OCI-LY1 (cell line): Measurements from ENCODE around the gene SAMD13.

Experiments
- H2AFZ ChIP-seq: fragments of 200-600 bp; sonication (generic), shearing (Covaris generic); 2 replicates; pipeline ENCODE4 v1.6.0; 2014; ENCODE audit warnings: antibody characterized with exemption, mild to moderate bottlenecking, low read length
- H3F3A ChIP-seq: fragments of 200-600 bp; sonication (generic), shearing (Covaris generic); 2 replicates; pipeline ENCODE4 v1.6.0; 2014; ENCODE audit warnings: mild to moderate bottlenecking, antibody characterized with exemption, low read length, moderate library complexity; ENCODE audit not compliant: insufficient read depth
- H3K27ac ChIP-seq: fragments of 200-600 bp; sonication (generic); 2 replicates; pipeline ENCODE4 v1.5.1; 2014; ENCODE audit warnings: low read length, mixed run types, mild to moderate bottlenecking, low read depth; ENCODE audit not compliant: poor library complexity, severe bottlenecking
- H3K27me3 ChIP-seq: fragments of 200-600 bp; sonication (generic); 2 replicates; pipeline ENCODE4 v1.6.0; 2014; ENCODE audit warnings: antibody characterized with exemption, mild to moderate bottlenecking, low read length, moderate library complexity; ENCODE audit not compliant: insufficient read depth
- H3K36me3 ChIP-seq: fragments of 200-600 bp; sonication (generic); 2 replicates; pipeline ENCODE4 v1.6.1; 2014; ENCODE audit warnings: mild to moderate bottlenecking, antibody characterized with exemption, low read length, moderate library complexity, mixed read lengths; ENCODE audit not compliant: insufficient read depth
- H3K4me1 ChIP-seq: fragments of 200-600 bp; sonication (generic); 2 replicates; pipeline ENCODE4 v1.5.1; 2014; ENCODE audit warnings: mild to moderate bottlenecking, low read length, moderate library complexity; ENCODE audit not compliant: insufficient read depth, severe bottlenecking
- H3K4me2 ChIP-seq: fragments of 200-600 bp; sonication (generic), shearing (Covaris generic); 2 replicates; pipeline ENCODE4 v1.6.1; 2014; ENCODE audit warnings: low read length
- H3K4me3 ChIP-seq: fragments of 200-600 bp; sonication (generic); 2 replicates; pipeline ENCODE4 v1.5.1; 2014; ENCODE audit warnings: low read length, low read depth, mild to moderate bottlenecking, mixed read lengths; ENCODE audit not compliant: poor library complexity, severe bottlenecking
- H3K79me2 ChIP-seq: fragments of 200-600 bp; shearing (Covaris generic); 2 replicates; pipeline ENCODE4 v1.6.1; 2016; ENCODE audit warnings: mixed run types, low read length, mixed read lengths; ENCODE audit not compliant: insufficient read depth
- H3K9ac ChIP-seq: fragments of 200-600 bp; sonication (generic), shearing (Covaris generic); 2 replicates; pipeline ENCODE4 v1.6.1; 2014; ENCODE audit warnings: mild to moderate bottlenecking, low read length, mixed read lengths
- H3K9me2 ChIP-seq: fragments of 200-600 bp; sonication (generic), shearing (Covaris generic); 2 replicates; pipeline ENCODE4 v1.6.1; 2014; ENCODE audit warnings: low read depth, mild to moderate bottlenecking, low read length, mixed read lengths
- H3K9me3 ChIP-seq: fragments of 200-600 bp; shearing (Covaris generic); 2 replicates; pipeline ENCODE4 v1.6.1; 2014; ENCODE audit warnings: low read length, mixed read lengths
- H4K20me1 ChIP-seq: fragments of 200-600 bp; sonication (generic), shearing (Covaris generic); 2 replicates; pipeline ENCODE4 v1.6.0; 2016; ENCODE audit warnings: mild to moderate bottlenecking, low read length; ENCODE audit not compliant: insufficient read depth
- CTCF ChIP-seq: fragments of 200-600 bp; sonication (generic), shearing (Covaris generic); IDR thresholded peaks from 2 replicates; pipeline ENCODE4 v1.5.1; 2017; ENCODE audit warnings: mild to moderate bottlenecking, antibody characterized with exemption, low read length, moderate library complexity, mixed read lengths
- EZH2 ChIP-seq: fragments of 200-600 bp; sonication (generic), shearing (Covaris generic); IDR thresholded peaks from 2 replicates; pipeline ENCODE4 v1.8.0; 2017; ENCODE audit warnings: borderline replicate concordance, mixed run types, mild to moderate bottlenecking, antibody characterized with exemption, low read length, moderate library complexity, mixed read lengths

The SAMD13 gene

GRCh38 chr1:84268346-84268745 lies 33.2 kb upstream of the SAMD13 start:
- TF ChIP-seq CTCF (no peak), EZH2 (no peak)
- H3K4me2 ChIP-seq: no peak overlapping the region

GRCh38 chr1:84269306-84269705 lies 32.2 kb upstream of the SAMD13 start:
- H3K4me3 ChIP-seq: no peak overlapping the region
- no peak for TF ChIP-seq CTCF
- no peak for TF ChIP-seq EZH2
- H3K79me2 ChIP-seq: no peaks in the 10 kb centered on the region
- H4K20me1 ChIP-seq: no peaks in the 10 kb centered on the region
- H3K27ac ChIP-seq: no peak overlapping the region
- no peak overlapping the region for H3K4me2 ChIP-seq
- peaks cover 27% of the 10 kb centered on the region for H3K4me1 ChIP-seq
- H3K9me2 ChIP-seq: no peaks in the 10 kb centered on the region
- no peaks in the 10 kb centered on the region for H3K27me3 ChIP-seq
- no peak overlapping the region for H2AFZ ChIP-seq
- H3K9ac ChIP-seq: no peak overlapping the region
- no peaks in the 10 kb centered on the region for H3F3A ChIP-seq
- no peaks in the 10 kb centered on the region for H3K36me3 ChIP-seq
- peaks cover 6% of the 10 kb centered on the region; the same call in 1 of the 2 replicates for H3K9me3 ChIP-seq

More at GRCh38 chr1:84268346-84268745, 33.2 kb upstream of the SAMD13 start:
- no peaks in the 10 kb centered on the region for H3F3A ChIP-seq
- peaks cover 5% of the 10 kb centered on the region; the same call in 1 of the 2 replicates for H3K9me3 ChIP-seq
- H3K9me2 ChIP-seq: no peaks in the 10 kb centered on the region
- peaks cover 27% of the 10 kb centered on the region for H3K4me1 ChIP-seq
- H4K20me1 ChIP-seq: no peaks in the 10 kb centered on the region
- no peaks in the 10 kb centered on the region for H3K79me2 ChIP-seq
- no peaks in the 10 kb centered on the region for H3K36me3 ChIP-seq
- H3K9ac ChIP-seq: no peak overlapping the region
- H2AFZ ChIP-seq: no peak overlapping the region
- H3K4me3 ChIP-seq: no peak overlapping the region
- no peaks in the 10 kb centered on the region for H3K27me3 ChIP-seq
- no peak overlapping the region for H3K27ac ChIP-seq

GRCh38 chr1:84271441-84272151 lies 29.9 kb upstream of the SAMD13 start:
- TF ChIP-seq EZH2: no peak
- no peak for TF ChIP-seq CTCF
- Histone ChIP-seq H2AFZ (0 out of 2 replicates have a peak overlapping the region, but pooled peaks have one; percentile 11), H3F3A (no peaks in the 10 kb centered on the region), H3K4me1 (peaks cover 27% of the 10 kb centered on the region), H3K9ac (peak overlapping the region; percentile 62), H3K36me3 (no peaks in the 10 kb centered on the region), H4K20me1 (no peaks in the 10 kb centered on the region), H3K4me3 (peak overlapping the region; percentile 38), H3K27ac (peak overlapping the region; percentile 97), H3K9me3 (peaks cover 6% of the 10 kb centered on the region; the same call in 1 of the 2 replicates), H3K9me2 (no peaks in the 10 kb centered on the region), H3K4me2 (peak overlapping the region; percentile 71), H3K79me2 (no peaks in the 10 kb centered on the region), H3K27me3 (no peaks in the 10 kb centered on the region)
